GM21526 (cell line): ENCODE results near the gene ERC2.

Source experiments
- ATAC-seq: cut with Tn5 transposase; IDR thresholded peaks from one replicate; pipeline ENCODE4 v1.9.1; 2021; ENCODE audit warnings: moderate library complexity; ENCODE audit not compliant: unreplicated experiment, low FRiP score

ERC2 gene

DNA sequence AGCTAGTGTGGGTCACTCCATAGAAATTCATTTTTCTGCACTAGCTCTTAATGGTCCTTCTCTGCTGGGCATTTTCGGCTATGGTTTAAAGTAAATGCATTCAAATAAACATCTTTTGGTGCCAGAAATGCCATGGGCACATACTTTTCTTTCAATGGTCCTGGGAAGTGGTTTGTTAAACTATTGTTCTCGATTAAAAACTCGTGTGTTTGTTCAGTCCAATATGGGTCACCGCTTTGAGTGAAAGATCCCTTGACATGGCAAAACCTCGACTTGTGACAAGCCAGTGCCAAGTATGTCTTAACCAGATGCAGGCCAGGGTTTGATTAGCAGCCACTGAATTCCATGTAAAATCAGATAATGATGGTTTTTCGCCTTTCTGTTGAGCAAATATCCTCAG, 649.3 kb downstream of the ERC2 start:
- no peak for ATAC-seq

DNA sequence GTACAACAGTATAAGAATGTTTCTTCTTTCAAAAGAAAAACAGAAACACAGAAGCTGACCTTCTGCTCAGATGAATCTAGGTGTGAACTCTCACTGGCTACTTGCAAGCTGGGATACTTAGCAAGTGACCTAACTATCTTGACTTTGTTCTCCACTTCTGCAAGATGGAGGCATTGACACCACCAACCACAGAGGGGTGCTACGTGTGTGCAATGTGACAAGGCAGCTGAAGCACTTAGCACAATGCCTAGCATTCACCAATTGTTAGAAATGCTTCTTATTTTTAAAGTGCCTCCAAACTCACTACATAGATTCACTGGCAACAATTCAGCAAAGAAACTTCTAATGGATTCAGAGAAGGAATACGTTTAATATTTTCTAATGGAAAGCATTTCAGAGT, 649.8 kb downstream of the ERC2 start:
- ATAC-seq: no peak

DNA sequence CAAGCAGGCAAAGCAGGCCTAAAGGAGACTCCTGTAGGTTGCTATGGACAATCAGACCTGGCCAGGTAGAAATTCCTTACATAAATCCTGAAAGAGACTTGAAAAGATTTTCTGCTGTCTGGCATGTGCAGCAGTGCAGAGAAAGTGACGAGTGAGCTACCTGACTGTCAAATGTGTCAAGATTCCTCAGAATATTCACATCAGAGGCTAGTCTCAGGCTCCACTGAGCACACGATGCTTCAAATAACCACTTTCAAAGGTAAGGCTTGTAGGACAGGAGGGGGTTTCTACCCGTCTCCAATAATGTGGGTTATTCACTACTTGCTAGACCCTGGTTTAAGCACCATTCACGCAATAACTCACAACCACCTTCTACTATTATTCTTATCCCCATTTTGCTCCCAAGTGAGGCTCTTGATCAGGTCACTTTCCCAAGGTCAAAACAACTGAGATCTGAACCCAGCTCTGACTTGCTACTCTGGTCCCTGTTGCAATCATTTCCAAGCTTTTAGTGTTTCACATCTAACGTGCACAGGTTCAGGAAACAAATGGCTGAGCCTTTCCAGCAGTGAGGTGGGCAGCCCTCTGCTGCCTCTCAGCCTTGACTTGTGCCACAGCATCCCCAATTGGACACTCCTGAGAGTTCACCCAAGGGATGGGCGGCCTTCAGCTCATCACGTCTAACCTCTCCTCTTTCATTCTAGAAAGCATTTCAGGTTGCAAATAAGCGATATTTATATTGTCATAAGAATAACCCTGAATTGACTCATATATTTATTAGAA, 651.3 kb downstream of the ERC2 start:
- no peak for ATAC-seq

DNA sequence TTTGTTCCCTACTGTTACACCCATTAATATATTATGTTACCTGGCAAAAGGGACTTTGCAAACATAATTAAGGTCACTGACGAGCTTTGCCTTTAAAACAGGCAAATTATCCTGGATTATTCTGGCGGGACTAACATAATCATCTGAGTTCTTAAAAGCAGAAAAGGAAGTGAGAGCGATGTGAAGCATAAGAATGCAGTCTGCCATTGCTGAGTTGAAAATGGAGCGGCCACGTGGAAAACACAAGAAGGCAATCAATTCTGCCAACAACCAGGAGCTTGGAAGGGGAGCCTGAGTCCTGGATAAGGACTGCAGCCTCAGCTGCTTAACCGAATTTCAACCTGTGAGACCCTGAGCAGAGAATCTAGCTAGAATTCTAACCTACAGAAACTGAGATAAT, 653.0 kb downstream of the ERC2 start:
- no peak for ATAC-seq

DNA sequence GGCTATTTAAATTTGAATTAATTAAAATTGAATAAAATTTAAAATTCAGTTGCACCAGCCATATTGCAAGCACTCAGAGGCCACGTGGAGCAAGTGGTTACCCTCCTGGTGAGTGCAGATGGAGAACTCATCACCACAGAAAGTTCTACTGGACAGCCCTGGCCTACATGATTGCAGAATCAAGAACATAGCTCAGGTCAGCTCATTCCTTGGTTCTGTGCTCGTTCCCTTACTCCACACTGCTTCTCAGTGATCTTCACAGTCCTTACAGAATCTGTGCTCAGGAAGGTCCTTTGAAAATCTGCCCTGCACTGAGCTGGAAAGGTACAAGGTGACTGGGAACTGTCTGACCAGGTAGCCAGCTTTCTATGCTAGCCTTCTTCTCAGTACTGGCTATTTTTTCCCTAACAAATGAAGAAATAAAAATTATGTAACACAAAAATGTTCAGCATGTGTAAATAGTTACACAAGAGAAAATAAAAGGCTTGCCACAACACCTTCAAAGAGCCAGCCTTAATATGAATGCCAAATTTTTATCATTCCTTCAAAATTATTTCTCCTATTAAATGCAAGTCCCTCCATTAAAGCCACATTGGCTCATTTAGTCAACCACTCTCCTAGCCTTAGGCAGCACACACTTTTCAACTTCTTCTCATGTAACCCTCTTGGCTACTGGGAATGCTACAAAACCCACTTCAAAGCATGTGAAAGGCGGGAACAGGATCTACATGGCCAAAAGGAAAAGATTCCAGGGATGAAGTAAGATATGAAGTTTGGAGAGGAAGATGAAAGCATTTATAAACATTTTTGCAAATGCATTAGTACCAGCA, 654.8 kb downstream of the ERC2 start:
- ATAC-seq: no peak

DNA sequence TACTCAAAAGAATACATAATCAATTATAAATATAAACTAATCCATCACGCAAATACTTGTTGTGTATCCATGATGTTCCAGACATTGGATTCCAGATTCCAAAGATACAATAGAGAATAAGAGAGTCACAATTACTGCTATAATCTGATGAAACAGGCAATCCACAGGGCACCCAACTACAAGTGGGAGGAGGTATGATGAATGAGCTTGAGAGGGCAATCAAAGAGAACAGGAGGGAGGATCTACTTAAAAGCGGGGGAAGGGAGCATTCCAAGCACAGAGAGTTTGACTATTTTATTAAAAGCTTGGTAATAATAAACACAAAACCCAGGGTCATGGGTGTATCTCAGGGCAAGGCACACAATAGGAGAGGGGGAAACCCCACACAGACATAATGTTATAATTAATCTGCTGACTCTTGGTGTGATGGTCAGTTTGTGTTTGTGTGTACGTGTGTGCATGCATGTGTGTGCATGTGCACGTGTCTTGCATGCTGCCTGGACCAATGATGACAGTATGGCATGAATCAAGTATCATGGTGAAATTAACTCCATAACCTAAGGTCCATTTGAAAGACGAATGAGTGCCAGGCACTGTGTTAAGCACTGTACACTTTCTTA, 655.8 kb downstream of the ERC2 start:
- no peak for ATAC-seq

DNA sequence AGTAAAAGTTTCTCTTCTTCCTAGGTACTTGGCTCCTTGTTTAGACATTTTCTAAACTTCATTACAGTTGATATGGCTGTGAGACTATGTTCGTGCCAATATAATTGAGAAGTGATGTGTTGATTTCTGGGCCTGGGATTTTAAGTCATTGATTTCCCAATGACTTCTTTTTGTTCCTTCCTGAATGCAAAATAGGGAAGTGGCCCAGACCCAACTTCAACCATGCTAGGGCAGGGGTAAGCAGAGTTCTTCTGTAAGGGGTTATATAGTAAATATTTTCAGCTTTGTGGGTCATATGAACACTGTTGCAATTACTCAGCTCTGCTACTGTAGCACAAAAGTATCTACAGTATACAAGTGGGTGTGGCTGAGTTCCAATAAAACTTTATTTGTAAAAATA, 661.1 kb downstream of the ERC2 start:
- no peak for ATAC-seq

DNA sequence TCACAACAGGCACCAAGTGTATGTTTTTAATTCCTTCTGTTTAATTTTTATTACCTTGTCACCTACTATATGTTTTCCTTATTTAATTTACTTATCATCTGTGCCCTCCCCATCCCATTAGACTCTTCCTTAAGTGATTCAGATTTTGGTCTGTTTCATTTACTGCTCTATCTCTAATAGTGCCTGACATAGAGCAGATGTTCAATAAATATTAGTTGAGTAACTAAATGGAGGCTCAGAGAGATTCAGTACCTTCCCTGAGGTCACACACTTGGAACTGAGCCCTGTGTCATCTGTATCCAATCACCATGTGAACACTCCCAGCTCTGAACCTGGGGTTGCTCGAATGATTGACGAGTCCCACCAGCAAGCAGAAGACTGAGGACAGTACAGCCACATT, 663.1 kb downstream of the ERC2 start:
- no peak for ATAC-seq

DNA sequence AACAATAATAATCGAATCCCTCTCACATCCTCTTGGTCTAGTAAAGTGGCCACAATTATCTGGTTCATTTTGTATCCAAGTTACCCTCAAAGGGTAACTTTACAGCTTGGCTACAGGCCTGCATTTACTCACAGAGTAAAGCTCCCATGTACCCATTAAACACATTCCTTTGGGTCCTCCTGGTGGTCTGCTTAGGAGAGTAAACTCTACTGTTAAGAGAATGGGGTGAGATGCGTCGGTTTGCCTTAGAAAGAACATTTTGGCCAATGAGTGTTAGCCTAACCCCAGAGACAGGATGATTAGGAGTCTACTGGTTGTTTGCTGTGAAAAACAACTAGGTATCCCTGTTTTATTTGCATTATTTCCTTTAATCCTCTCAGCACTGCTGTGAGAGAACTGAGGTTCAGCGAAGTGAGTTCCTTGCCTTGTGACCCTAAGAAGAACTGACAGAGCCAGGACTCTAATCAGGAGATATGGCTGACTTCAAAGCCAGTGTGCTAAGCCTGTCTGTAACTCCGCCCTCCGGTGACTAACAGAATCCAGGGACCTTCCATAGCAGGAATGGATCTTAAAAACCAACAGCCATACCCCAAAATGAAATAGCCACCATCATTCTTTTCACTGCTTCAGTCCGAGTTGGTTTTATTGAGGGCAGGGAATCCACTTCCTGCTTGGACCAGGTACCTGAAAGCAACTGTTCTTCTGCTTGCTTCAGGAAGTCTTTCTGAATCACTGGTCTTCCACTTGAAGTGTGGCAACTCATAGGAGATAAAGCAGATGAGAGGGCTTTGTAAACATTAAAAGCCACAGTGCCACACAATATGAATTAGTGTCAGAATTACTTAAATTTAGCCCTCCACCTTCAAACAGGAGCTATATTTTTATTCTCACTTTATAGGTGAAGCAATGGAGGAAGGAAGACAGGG, 663.8 kb downstream of the ERC2 start:
- ATAC-seq: no peak

DNA sequence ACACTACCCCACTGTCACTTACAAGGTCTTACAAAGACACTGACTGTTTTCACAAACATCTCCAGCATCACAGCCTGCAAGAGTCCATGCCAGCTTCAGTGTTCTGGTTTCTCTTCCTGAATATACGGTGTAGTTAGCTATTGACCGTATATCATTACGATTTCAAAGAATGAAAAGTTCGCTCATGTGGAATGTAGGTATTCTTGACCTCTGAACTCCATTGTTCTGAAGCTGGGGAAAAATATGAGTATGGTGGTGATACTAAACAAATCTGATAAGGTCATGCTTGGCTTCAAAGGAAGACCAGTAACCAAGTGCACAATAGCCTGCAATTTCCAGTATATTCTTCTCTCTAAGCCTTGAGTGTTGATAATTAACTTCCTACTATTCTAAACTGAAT, 665.5 kb downstream of the ERC2 start:
- ATAC-seq: no peak

DNA sequence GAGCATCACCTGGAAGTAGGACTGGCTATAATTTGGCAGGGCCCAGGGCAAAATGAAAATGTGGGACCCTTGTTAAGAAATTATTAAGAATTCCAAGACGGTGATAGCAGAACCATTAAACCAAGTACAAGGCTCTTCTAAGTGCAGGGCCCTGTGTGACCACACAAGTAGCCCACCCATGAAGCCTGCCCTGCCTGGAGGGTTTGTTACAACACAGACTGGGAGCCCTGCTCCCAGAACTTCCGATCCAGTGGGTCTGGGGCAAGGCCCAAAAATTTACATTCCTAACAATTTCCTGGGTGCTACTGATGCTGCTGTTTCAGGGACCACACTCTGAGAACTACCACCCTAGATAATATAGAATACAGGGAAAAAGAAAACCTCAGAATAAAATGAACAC, 666.6 kb downstream of the ERC2 start:
- ATAC-seq: no peak

DNA sequence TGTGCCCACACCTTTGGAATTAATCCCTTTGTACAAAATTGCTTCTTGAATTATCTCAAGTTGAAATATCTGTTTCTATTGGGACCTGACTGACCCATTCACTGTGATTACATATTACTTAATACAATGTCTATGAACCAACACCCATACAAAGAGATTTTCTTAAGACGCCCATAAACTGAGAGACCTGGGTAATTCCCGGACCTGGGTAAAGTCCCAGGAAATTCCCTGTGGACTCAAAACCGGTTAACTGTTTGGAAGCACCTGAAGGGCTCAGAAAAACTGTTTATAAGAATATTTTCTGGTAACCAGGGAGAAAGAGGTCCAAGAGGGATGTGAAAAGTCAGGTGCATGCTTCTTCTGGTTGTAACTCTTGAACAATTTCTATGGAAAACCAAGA, 667.2 kb downstream of the ERC2 start:
- no peak for ATAC-seq

DNA sequence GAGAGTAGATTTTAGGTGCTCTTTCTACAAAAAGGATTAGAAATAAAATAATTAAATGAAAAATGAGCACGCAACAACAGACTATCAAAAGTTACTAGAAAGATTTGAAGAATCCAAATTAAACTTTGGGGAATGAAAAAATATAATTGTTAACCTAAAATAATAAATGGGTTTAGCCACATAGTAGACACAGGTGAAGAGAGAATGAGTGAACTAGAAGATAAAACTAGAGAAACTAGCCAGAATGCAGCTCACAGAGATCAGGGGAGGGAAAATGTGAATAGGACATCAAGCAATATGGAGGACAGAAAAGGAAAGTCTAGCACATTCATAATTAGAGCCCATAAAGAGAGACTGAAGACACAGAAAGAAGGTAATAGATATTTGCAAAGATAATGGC, 670.5 kb downstream of the ERC2 start:
- no peak for ATAC-seq

DNA sequence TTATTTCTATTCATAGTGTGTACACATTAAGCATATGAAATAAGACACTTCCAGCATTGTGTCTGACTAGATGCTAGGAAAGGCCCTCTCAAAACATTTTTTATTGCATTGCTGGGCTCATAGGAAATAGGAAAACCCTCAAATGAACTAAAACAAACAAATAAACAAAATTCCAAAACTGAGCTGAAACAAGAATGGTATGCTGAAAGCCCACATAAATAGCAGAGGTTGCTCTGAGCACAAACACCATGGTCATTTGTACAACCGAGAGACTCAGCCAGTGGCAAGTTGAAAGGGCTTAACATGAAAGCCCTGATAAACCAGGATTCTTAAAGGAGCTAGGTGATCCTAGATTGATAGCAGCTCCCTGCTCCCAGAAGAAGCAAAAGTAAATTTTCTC, 671.2 kb downstream of the ERC2 start:
- ATAC-seq: no peak

DNA sequence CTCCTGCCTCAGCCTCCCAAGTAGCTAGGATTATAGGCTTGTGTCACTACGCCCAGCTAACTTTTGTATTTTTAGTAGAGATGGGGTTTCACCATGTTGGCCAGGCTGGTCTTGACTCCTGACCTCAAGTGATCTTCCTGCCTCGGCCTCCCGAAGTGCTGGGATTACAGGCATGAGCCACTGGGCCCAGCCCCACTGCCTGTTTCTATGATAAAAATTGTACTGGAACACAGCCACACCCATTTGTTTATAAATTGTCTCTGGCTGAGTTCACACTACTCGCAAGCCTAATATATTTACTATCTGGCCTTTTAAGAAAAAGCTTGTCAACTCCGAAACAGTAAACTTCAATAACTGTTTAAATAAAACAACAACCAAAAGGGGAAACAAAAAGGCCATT, 671.7 kb downstream of the ERC2 start:
- ATAC-seq: no peak

DNA sequence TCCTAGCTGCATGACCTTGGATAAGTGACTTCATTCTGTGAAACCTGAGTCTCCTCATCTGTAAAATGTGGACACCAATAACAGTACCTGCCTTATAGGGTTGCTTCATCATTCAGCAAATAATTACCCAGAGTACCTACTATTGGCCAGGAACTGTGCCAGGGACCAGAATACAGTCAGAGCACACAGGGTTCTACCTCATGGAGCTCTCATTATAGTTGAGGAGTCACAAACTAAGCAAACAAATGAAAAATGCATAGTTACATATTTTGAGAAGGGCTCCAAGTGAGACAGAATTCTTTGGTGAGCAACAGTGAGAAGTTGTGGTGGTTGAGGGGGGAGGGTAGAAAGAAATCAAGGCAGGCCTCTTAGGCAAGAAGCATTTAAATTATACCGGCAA, 672.5 kb downstream of the ERC2 start:
- no peak for ATAC-seq

DNA sequence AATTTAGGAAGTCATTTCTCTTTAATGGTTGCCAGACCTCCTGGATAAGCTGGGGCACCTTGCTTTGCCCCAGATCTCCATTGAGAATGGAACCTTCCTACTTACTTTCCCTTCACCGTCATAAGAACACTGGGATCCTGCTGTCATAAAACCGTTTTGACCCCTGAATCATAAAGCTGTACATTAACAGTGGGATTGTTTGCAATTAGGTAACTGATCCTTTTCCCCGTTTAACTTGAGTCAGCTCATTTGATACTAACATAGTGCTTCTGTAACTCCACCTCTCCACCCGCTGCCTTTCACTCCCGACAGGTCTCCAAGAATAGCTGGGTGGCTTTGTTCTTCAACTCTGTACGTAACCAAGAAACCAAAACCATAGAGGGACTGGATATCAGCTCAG, 673.0 kb downstream of the ERC2 start:
- no peak for ATAC-seq

DNA sequence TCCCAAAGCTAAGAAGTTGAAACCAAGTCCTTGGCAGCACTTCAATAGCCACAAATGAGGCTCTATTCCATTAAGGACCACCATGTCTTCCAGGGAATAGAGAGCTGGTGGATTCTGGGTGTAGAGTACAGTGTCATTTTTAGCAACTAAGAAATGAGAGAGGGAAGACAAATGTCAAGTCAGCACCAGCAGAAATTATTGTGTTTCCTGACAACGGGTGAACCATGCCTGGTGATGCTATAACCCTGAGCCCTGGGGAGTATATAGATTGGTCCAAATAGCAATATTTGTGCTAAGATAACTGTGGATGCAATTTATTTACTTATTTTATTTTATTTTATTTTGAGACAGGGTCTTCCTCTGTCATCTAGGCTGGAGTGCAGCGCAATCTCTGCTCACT, 675.5 kb downstream of the ERC2 start:
- ATAC-seq: no peak

DNA sequence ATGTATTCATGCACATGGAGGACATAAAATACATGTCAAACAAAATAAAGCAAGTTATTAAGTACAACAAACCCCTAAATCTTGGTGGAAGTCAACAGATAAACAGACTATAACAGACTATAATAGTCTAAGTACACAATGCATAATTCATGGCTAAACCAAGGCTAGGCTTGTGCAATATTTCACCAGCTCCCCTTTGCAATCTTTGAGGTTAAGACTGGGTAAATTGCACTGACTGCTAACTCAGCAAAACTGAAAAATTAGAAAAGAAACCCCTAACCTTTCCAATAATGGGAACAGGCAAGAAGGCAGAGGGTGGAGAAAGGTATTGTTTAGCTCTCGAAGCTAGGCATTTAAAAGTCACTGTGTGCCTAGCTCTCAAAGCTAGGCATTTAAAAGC, 676.3 kb downstream of the ERC2 start:
- no peak for ATAC-seq

DNA sequence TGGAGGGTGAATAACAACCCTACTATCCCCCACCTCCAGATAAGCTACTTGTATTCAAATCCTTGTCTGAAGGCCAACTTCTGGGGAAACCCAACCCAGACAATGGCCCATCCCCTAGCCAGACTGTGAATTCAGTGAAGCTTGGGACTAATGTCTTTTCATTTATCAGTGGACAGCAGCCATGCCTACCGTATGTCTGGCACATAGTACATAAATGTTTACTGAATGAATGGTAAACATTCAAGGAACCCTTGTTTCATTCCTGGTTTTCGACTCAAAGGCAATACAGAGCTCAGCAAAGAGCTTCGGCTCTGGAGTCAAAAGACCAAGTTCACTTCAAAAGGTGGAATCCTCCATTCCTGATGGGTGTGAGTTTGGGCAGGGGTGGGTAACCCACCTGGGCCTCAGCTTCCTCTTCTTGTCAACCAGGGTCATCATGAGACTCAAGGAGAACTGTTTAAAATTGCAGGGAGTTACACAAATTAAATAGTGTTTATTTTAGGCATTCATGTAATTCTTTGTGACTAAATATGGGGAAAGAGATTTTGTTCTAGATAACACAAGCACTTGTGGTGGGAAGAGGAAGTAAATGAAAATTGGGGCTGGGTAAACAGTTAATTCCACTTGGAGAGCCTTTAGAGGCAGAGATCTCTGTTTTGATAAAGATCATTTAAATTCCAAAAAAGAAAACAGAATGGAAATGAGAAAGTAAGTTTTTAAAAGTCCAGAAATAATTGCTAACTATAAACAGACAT, 677.5 kb downstream of the ERC2 start:
- no peak for ATAC-seq
